Measurements from ENCODE around the gene SAMHD1.

DNA sequence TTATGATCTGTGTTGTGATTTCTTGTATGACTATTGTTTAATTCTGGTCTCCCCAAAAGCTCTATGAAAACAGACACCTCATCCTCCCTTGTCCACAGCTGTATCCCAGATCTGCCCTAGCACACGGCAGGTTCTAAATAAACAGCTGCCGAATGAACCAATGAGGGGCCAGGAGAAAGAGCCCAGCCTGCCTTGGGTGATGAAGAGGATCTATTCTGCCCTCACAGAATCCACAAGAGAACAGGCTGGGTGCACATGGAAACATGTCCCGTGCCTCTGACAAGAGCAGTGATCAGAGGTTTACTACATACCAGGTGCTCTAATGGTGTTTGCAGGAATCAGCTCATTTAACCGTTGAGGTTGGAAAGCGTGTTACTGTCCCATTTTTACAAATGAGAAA lies 91.2 kb downstream of the SAMHD1 start:
- TF ChIP-seq SMC3 (IDR thresholded peaks at IDR 0.05) (no peak), RFX5 (IDR thresholded peaks at IDR 0.05) (no peak), NPAS2 (CRISPR knock-in tag; IDR thresholded peaks at IDR 0.05; ENCODE audit: borderline replicate concordance) (no peak), ESRRA (IDR thresholded peaks at IDR 0.05; ENCODE audit: borderline replicate concordance, low read length) (no peak), EP300 (IDR thresholded peaks at IDR 0.05) (no peak)
- TF ChIP-seq, protein P1, sequence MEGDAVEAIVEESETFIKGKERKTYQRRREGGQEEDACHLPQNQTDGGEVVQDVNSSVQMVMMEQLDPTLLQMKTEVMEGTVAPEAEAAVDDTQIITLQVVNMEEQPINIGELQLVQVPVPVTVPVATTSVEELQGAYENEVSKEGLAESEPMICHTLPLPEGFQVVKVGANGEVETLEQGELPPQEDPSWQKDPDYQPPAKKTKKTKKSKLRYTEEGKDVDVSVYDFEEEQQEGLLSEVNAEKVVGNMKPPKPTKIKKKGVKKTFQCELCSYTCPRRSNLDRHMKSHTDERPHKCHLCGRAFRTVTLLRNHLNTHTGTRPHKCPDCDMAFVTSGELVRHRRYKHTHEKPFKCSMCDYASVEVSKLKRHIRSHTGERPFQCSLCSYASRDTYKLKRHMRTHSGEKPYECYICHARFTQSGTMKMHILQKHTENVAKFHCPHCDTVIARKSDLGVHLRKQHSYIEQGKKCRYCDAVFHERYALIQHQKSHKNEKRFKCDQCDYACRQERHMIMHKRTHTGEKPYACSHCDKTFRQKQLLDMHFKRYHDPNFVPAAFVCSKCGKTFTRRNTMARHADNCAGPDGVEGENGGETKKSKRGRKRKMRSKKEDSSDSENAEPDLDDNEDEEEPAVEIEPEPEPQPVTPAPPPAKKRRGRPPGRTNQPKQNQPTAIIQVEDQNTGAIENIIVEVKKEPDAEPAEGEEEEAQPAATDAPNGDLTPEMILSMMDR (IDR thresholded peaks at IDR 0.05) = no peak
- TF ChIP-seq, protein P2, sequence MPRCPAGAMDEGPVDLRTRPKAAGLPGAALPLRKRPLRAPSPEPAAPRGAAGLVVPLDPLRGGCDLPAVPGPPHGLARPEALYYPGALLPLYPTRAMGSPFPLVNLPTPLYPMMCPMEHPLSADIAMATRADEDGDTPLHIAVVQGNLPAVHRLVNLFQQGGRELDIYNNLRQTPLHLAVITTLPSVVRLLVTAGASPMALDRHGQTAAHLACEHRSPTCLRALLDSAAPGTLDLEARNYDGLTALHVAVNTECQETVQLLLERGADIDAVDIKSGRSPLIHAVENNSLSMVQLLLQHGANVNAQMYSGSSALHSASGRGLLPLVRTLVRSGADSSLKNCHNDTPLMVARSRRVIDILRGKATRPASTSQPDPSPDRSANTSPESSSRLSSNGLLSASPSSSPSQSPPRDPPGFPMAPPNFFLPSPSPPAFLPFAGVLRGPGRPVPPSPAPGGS (IDR thresholded peaks at IDR 0.05) = no peak
- TF ChIP-seq, protein P3, sequence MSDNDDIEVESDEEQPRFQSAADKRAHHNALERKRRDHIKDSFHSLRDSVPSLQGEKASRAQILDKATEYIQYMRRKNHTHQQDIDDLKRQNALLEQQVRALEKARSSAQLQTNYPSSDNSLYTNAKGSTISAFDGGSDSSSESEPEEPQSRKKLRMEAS (IDR thresholded peaks at IDR 0.05) = no peak
- TF ChIP-seq, protein P4, sequence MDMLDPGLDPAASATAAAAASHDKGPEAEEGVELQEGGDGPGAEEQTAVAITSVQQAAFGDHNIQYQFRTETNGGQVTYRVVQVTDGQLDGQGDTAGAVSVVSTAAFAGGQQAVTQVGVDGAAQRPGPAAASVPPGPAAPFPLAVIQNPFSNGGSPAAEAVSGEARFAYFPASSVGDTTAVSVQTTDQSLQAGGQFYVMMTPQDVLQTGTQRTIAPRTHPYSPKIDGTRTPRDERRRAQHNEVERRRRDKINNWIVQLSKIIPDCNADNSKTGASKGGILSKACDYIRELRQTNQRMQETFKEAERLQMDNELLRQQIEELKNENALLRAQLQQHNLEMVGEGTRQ (IDR thresholded peaks at IDR 0.05) = no peak

Data from A549 (cell line).